T-helper 22 cell (primary cell): Measurements from ENCODE around the gene RAMP1.

Experiments used
- DNase-seq: peaks from one replicate; pipeline ENCODE4 v3.0.0-alpha.2; 2020; ENCODE audit warnings: low read depth

Gene RAMP1

GRCh38 chr2:237951878-237952277 is 92.5 kb downstream of the RAMP1 start:
- no peak for DNase-seq

GRCh38 chr2:237952851-237953250 is 93.4 kb downstream of the RAMP1 start:
- DNase-seq: no peak

GRCh38 chr2:237955640-237956401 is 96.4 kb downstream of the RAMP1 start:
- no peak for DNase-seq

GRCh38 chr2:237956402-237956736 is 96.9 kb downstream of the RAMP1 start:
- no peak for DNase-seq

- DNase-seq: no peak
Observed at GRCh38 chr2:237961637-237962036, 102.2 kb downstream of the RAMP1 start.
